ENCODE data around the gene BDNF.

The BDNF gene

GRCh38 chr11:27612932-27613880 is 87.0 kb downstream of the BDNF start:
- no peak overlapping the region for H3K27ac ChIP-seq
- H3K4me2 ChIP-seq = no peak overlapping the region

GRCh38 chr11:27611947-27612455 is 88.3 kb downstream of the BDNF start:
- H3K4me3 ChIP-seq (IDR thresholded peaks at IDR 0.05; ENCODE audit: insufficient read depth, low read depth, low read length) = no peak overlapping the region
- H3K9ac ChIP-seq = no peak overlapping the region
- no peaks in the 10 kb centered on the region for H3K27me3 ChIP-seq (ENCODE audit: insufficient read depth, low read depth)
- no peak overlapping the region for H3K27ac ChIP-seq
- H3K36me3 ChIP-seq (ENCODE audit: insufficient read depth) = no peaks in the 10 kb centered on the region
- H2AFZ ChIP-seq (ENCODE audit: low read depth) = no peak overlapping the region
- H4K20me1 ChIP-seq (ENCODE audit: insufficient read depth) = no peaks in the 10 kb centered on the region
- no peak overlapping the region for H3K4me2 ChIP-seq
- no peaks in the 10 kb centered on the region for H3K4me1 ChIP-seq (ENCODE audit: low read depth, poor library complexity, severe bottlenecking)
- no peaks in the 10 kb centered on the region for H3K79me2 ChIP-seq (ENCODE audit: insufficient read depth, low read depth)
- no peak for TF ChIP-seq CTCF (conservative IDR thresholded peaks at IDR 0.05; ENCODE audit: low read depth, low read length)

More at GRCh38 chr11:27612932-27613880, 87.0 kb downstream of the BDNF start:
- H3K4me3 ChIP-seq (IDR thresholded peaks at IDR 0.05; ENCODE audit: insufficient read depth, low read depth, low read length) = no peak overlapping the region
- no peak overlapping the region for H3K9ac ChIP-seq
- H2AFZ ChIP-seq (ENCODE audit: low read depth) = no peak overlapping the region
- no peaks in the 10 kb centered on the region for H3K79me2 ChIP-seq (ENCODE audit: insufficient read depth, low read depth)
- no peaks in the 10 kb centered on the region for H3K27me3 ChIP-seq (ENCODE audit: insufficient read depth, low read depth)
- H3K36me3 ChIP-seq (ENCODE audit: insufficient read depth) = no peaks in the 10 kb centered on the region
- no peaks in the 10 kb centered on the region for H4K20me1 ChIP-seq (ENCODE audit: insufficient read depth)
- TF ChIP-seq CTCF (conservative IDR thresholded peaks at IDR 0.05; ENCODE audit: low read depth, low read length) = no peak
- H3K4me1 ChIP-seq (ENCODE audit: low read depth, poor library complexity, severe bottlenecking) = no peaks in the 10 kb centered on the region

- no peak overlapping the region for H3K27ac ChIP-seq
- no peak overlapping the region for H3K9ac ChIP-seq
- no peaks in the 10 kb centered on the region for H3K36me3 ChIP-seq (ENCODE audit: insufficient read depth)
- no peaks in the 10 kb centered on the region for H3K79me2 ChIP-seq (ENCODE audit: insufficient read depth, low read depth)
- no peak for TF ChIP-seq CTCF (conservative IDR thresholded peaks at IDR 0.05; ENCODE audit: low read depth, low read length)
- no peak overlapping the region for H3K4me3 ChIP-seq (IDR thresholded peaks at IDR 0.05; ENCODE audit: insufficient read depth, low read depth, low read length)
- H4K20me1 ChIP-seq (ENCODE audit: insufficient read depth) = no peaks in the 10 kb centered on the region
- no peaks in the 10 kb centered on the region for H3K27me3 ChIP-seq (ENCODE audit: insufficient read depth, low read depth)
- H3K4me1 ChIP-seq (ENCODE audit: low read depth, poor library complexity, severe bottlenecking) = no peaks in the 10 kb centered on the region
- no peak overlapping the region for H2AFZ ChIP-seq (ENCODE audit: low read depth)
- H3K4me2 ChIP-seq = no peak overlapping the region
Measured at GRCh38 chr11:27611390-27611789, 88.9 kb downstream of the BDNF start.

GRCh38 chr11:27610946-27611345 is 89.3 kb downstream of the BDNF start:
- Histone ChIP-seq H3K79me2 (ENCODE audit: insufficient read depth, low read depth) (no peaks in the 10 kb centered on the region), H3K27me3 (ENCODE audit: insufficient read depth, low read depth) (no peaks in the 10 kb centered on the region), H2AFZ (ENCODE audit: low read depth) (no peak overlapping the region), H4K20me1 (ENCODE audit: insufficient read depth) (no peaks in the 10 kb centered on the region), H3K36me3 (ENCODE audit: insufficient read depth) (no peaks in the 10 kb centered on the region), H3K4me2 (no peak overlapping the region), H3K4me1 (ENCODE audit: low read depth, poor library complexity, severe bottlenecking) (no peaks in the 10 kb centered on the region), H3K9ac (no peak overlapping the region), H3K4me3 (IDR thresholded peaks at IDR 0.05; ENCODE audit: insufficient read depth, low read depth, low read length) (no peak overlapping the region), H3K27ac (no peak overlapping the region)
- no peak for TF ChIP-seq CTCF (conservative IDR thresholded peaks at IDR 0.05; ENCODE audit: low read depth, low read length)

Measured in KMS-11 (cell line).